Measurements from ENCODE around the gene ANKRD44.

Gene ANKRD44

DNA sequence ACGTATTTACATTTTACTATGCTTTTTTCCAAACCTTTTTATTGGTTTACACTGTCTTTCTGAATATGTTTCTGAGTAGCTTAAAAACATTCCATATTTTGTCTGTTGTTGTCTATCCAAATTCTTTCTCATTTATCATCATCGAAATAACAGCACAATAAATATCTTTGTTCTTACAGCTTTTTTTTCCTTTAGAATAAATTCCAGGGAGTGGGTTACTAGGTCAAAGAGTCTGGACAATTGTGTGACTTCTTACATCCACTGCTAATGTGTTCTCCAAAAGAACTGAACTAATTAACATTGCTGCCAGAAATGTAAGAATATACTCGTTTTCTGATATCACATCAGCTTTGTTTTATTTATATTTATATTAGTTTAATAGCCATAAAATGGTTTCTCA lies 59.4 kb downstream of the ANKRD44 start:
- no peak overlapping the region for H3K27ac ChIP-seq

DNA sequence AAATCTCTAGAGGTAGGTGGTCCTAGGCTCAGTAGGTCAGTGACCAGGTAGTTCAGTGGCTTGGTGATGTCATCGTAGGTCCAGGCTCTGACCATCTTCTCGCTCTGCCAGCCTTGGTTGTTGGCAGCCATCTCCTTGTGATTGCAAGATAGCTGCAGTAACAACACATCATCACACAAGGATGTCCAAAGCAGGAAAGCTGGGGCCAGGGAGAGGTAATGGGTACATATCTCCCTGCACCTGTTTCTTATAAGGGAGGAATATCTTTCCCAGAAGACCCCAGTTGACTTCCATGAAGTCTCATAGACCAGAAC lies 60.5 kb downstream of the ANKRD44 start:
- TF ChIP-seq ZFX (IDR thresholded peaks at IDR 0.05; ENCODE audit: borderline replicate concordance): no peak
- TF ChIP-seq, protein P1, sequence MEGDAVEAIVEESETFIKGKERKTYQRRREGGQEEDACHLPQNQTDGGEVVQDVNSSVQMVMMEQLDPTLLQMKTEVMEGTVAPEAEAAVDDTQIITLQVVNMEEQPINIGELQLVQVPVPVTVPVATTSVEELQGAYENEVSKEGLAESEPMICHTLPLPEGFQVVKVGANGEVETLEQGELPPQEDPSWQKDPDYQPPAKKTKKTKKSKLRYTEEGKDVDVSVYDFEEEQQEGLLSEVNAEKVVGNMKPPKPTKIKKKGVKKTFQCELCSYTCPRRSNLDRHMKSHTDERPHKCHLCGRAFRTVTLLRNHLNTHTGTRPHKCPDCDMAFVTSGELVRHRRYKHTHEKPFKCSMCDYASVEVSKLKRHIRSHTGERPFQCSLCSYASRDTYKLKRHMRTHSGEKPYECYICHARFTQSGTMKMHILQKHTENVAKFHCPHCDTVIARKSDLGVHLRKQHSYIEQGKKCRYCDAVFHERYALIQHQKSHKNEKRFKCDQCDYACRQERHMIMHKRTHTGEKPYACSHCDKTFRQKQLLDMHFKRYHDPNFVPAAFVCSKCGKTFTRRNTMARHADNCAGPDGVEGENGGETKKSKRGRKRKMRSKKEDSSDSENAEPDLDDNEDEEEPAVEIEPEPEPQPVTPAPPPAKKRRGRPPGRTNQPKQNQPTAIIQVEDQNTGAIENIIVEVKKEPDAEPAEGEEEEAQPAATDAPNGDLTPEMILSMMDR (IDR thresholded peaks at IDR 0.05): no peak
- H3K27ac ChIP-seq: no peak overlapping the region

More for the DNA sequence above, 59.4 kb downstream of the ANKRD44 start:
- TF ChIP-seq, protein P1 (IDR thresholded peaks at IDR 0.05): no peak
- TF ChIP-seq ZFX (IDR thresholded peaks at IDR 0.05; ENCODE audit: borderline replicate concordance): no peak

DNA sequence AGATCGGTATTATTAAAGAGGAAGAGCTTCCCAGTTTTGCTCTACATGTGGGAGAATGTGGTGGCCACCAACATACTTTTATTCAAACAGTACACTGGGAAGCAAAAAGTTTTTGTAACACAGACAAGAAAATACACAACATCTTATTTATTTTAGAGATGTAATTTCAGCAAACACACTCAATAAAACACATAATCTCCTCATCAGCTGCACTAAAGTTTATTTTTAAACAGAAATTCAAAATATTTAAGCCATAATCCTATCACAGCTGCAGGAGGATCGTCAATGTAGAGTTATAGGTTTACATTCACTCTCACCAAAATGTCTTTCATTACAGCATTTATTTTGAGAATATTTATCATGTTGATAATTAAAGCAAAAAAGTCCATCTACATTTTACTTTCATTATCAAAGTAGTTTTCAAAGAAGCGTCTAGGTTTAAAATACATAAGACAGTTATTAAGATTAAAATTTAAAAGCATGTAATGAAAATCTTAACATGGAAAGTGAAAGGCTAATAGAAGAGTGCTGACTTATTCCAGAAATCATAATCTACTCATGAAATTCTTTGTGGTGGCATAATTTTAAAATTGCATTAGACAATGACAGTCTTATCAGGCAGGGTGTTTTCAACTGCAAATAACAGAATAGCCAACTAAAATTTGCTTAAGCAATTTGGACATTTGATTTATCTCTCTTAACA lies 61.0 kb downstream of the ANKRD44 start:
- no peak overlapping the region for H3K27ac ChIP-seq
- TF ChIP-seq, protein P1 (IDR thresholded peaks at IDR 0.05): no peak
- no peak for TF ChIP-seq ZFX (IDR thresholded peaks at IDR 0.05; ENCODE audit: borderline replicate concordance)

DNA sequence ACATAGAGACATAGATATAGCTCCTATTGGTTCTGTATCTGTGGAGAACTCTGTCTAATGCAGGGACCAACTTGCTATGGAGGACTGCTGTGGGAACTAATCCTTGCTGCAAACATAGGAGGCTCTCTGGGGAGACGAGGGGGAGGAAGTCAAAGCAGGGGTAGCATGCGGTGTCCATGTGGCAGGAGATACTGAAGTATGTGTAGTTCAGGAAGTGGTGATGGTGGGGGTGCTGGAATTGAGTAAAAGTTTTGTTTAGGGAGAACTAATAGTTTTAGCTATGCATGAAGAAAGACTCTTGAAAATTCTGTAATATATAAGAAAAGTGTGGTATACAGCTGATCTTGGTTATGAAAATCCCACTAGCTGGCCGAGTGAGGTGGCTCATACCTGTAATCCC lies 62.0 kb downstream of the ANKRD44 start:
- H3K27ac ChIP-seq: no peak overlapping the region
- TF ChIP-seq, protein P1 (IDR thresholded peaks at IDR 0.05): no peak
- no peak for TF ChIP-seq ZFX (IDR thresholded peaks at IDR 0.05; ENCODE audit: borderline replicate concordance)

DNA sequence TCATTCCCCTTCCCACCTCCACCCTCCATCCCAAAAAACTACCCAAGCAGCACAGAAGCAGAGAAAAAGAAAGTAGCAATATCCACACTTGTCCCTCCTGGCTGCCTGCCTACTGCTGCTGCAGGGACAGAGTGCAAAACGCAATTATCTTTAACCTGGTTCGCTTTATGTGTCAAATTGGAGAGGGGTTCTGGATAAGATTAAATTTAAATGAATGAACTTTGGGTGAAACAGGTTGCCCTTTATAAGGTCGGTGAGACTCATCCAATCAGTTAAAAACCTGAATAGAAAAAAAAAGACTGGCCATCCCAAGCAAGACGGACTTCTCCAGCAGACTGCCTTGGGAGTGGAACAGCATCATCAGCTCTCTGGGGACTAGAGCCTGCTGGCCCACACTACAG lies 62.6 kb downstream of the ANKRD44 start:
- no peak overlapping the region for H3K27ac ChIP-seq
- TF ChIP-seq, protein P1 (IDR thresholded peaks at IDR 0.05): no peak
- TF ChIP-seq ZFX (IDR thresholded peaks at IDR 0.05; ENCODE audit: borderline replicate concordance): no peak

DNA sequence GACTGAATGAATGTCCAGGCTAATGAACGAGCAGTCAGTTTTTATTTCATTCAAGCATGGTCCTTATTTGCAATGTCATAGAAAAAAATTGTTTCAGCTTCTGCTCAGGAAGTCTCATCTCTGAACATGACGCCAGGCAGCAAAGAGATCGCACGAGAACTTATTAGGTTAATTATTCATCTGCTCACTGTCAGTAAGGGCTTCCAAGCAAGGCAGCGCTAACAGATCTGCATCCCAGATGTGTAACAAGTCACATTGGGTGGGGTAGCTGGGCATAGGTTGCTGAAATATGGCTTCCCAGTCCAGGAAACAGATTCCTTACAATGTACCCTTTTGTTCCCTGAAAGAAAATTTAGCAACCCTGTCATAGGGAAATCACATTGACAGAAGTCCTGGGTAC lies 63.5 kb downstream of the ANKRD44 start:
- H3K27ac ChIP-seq: no peak overlapping the region
- no peak for TF ChIP-seq ZFX (IDR thresholded peaks at IDR 0.05; ENCODE audit: borderline replicate concordance)
- TF ChIP-seq, protein P1 (IDR thresholded peaks at IDR 0.05): no peak

DNA sequence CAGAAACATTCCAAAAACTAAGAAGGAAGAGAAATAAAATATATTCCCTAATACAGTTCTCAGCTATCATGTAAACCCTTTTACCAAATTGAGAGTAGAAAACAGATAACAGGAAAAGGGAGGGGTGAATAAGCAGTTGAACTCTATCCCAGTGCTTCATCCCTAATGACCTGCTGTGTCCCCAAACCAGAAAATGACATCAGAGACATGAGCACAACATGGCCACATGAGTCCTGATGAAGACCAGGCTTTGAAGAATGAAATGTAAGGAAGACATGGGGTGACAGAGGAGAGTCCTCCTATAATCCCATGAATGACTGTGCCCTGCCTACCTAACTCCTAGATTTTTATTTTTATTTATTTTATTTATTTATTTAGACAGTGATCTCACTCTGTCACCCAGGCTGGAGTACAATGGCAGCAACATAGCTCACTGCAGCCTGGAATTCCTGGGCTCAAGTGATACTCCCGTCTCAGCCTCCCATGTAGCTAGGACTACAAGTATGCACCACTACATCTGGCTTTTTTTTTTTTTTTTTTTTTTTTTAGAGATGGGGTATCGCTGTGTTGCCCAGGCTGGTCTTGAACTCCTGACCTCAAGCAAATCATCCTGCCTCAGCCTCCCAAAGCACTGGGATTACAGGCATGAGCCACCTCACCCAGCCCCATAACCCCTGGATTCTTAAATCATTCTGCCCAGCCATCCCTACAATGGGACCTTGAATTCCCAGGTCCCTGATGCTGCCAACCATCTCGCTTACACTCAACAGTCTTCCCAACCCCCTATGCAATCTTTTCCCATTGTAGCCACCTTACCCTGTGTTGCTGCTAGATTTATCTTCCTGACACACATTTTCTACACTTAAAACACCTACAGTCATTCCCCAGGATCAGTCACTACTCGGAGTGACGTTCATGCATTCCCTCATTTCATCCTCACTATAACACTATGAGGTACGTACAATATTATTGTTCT lies 64.5 kb downstream of the ANKRD44 start:
- TF ChIP-seq, protein P1 (IDR thresholded peaks at IDR 0.05): no peak
- TF ChIP-seq ZFX (IDR thresholded peaks at IDR 0.05; ENCODE audit: borderline replicate concordance): no peak
- no peak overlapping the region for H3K27ac ChIP-seq

Data from 22Rv1 (cell line).